ENCODE measurements around the gene TPD52L1.

DNA sequence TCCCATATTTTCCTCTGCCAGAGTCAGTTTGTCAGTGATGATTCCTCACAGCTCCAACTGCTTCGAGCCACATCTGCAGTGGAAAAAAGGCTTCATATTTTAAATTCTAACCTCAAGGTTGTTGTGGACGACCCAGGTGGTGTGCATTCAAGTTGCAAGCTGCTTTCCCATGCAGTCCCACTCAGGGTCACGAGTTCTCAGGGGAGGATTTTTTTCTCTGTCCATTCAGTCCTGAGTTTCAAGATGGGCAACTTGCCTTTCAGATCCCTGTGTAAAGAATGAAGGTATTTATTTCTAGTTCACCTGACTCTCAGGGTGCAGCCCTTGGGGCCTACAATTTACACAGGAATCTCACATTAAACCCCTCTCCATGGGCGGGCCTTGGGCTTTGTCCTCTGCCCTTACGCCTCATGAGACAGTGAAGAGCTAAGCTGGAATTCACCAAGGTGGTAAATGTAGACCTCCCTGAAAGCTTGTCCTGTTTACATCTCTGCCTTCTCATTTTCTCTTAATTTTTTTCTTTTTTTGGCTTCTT lies 65.9 kb downstream of the TPD52L1 start:
- TF ChIP-seq ZFP3 (CRISPR knock-in tag; IDR thresholded peaks at IDR 0.05) (no peak), ZC3H10 (CRISPR knock-in tag; IDR thresholded peaks at IDR 0.05) (no peak), ARNTL (CRISPR knock-in tag; IDR thresholded peaks at IDR 0.05; ENCODE audit: borderline replicate concordance, low read depth) (no peak), RARB (CRISPR knock-in tag; IDR thresholded peaks at IDR 0.05) (no peak), OSR1 (CRISPR knock-in tag; IDR thresholded peaks at IDR 0.05) (no peak), ZNF70 (CRISPR knock-in tag; IDR thresholded peaks at IDR 0.05) (no peak), ZNF8 (CRISPR knock-in tag; IDR thresholded peaks at IDR 0.05) (no peak), PPARA (CRISPR knock-in tag; IDR thresholded peaks at IDR 0.05; ENCODE audit: borderline replicate concordance) (no peak), ZFP30 (CRISPR knock-in tag; IDR thresholded peaks at IDR 0.05) (no peak), ZNF565 (CRISPR knock-in tag; conservative IDR thresholded peaks at IDR 0.05; ENCODE audit: low read depth) (no peak)
- TF ChIP-seq, protein P1, sequence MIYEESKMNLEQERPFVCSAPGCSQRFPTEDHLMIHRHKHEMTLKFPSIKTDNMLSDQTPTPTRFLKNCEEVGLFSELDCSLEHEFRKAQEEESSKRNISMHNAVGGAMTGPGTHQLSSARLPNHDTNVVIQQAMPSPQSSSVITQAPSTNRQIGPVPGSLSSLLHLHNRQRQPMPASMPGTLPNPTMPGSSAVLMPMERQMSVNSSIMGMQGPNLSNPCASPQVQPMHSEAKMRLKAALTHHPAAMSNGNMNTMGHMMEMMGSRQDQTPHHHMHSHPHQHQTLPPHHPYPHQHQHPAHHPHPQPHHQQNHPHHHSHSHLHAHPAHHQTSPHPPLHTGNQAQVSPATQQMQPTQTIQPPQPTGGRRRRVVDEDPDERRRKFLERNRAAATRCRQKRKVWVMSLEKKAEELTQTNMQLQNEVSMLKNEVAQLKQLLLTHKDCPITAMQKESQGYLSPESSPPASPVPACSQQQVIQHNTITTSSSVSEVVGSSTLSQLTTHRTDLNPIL (CRISPR knock-in tag; IDR thresholded peaks at IDR 0.05; ENCODE audit: low read depth): no peak
- TF ChIP-seq, protein P2, sequence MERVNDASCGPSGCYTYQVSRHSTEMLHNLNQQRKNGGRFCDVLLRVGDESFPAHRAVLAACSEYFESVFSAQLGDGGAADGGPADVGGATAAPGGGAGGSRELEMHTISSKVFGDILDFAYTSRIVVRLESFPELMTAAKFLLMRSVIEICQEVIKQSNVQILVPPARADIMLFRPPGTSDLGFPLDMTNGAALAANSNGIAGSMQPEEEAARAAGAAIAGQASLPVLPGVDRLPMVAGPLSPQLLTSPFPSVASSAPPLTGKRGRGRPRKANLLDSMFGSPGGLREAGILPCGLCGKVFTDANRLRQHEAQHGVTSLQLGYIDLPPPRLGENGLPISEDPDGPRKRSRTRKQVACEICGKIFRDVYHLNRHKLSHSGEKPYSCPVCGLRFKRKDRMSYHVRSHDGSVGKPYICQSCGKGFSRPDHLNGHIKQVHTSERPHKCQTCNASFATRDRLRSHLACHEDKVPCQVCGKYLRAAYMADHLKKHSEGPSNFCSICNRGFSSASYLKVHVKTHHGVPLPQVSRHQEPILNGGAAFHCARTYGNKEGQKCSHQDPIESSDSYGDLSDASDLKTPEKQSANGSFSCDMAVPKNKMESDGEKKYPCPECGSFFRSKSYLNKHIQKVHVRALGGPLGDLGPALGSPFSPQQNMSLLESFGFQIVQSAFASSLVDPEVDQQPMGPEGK (CRISPR knock-in tag; IDR thresholded peaks at IDR 0.05; ENCODE audit: borderline replicate concordance): no peak
- TF ChIP-seq, protein P3, sequence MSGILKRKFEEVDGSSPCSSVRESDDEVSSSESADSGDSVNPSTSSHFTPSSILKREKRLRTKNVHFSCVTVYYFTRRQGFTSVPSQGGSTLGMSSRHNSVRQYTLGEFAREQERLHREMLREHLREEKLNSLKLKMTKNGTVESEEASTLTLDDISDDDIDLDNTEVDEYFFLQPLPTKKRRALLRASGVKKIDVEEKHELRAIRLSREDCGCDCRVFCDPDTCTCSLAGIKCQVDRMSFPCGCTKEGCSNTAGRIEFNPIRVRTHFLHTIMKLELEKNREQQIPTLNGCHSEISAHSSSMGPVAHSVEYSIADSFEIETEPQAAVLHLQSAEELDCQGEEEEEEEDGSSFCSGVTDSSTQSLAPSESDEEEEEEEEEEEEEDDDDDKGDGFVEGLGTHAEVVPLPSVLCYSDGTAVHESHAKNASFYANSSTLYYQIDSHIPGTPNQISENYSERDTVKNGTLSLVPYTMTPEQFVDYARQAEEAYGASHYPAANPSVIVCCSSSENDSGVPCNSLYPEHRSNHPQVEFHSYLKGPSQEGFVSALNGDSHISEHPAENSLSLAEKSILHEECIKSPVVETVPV (CRISPR knock-in tag; IDR thresholded peaks at IDR 0.05): no peak

Data from SK-N-SH treated with all-trans-retinoic acid at 6 μM for 48 hours (cell line).